Measurements from ENCODE around the gene ANP32A. TPM values are rescaled to one million over a fixed set of nuclear protein-coding genes. Genes with fewer than 3 reads are reported as not detected.

The ANP32A gene
- total and polyA plus RNA-seq, 8 donors: 34.4 to 112 (median 68.7) TPM

- peaks cover 27 to 95% (median 55%) of the 10 kb centered on the region in 4 donors for H3K4me1 ChIP-seq
- no peaks in the 10 kb centered on the region for H3K27me3 ChIP-seq
- no peak for DNase-seq
- WGBS, 5 donors: 78 to 93% (median 80%) methylated on average over 8 of the region's 8 CpGs
- H3K4me3 ChIP-seq: no peak overlapping the region
- intact Hi-C loops (cut with DNase I; ENCODE audit: low total_unique reads): no loop called here
- H3K36me3 ChIP-seq: peaks cover 0 to 15% (median 2%) of the 10 kb centered on the region in 4 donors
- no peak overlapping the region for H3K27ac ChIP-seq
- TF ChIP-seq EP300 (IDR thresholded peaks at IDR 0.05) (no peak), CTCF (IDR thresholded peaks at IDR 0.05) (no peak), POLR2AphosphoS5 (IDR thresholded peaks at IDR 0.05) (no peak), POLR2A (IDR thresholded peaks at IDR 0.05) (no peak)
- no peaks in the 10 kb centered on the region for H3K9me3 ChIP-seq
These were observed 18.3 kb downstream of the ANP32A start for GRCh38 chr15:68802373-68802772.

GRCh38 chr15:68801572-68802148 lies 19.0 kb downstream of the ANP32A start:
- peaks cover 0 to 14% (median 2%) of the 10 kb centered on the region in 4 donors for H3K36me3 ChIP-seq
- no peaks in the 10 kb centered on the region for H3K9me3 ChIP-seq
- no peak overlapping the region for H3K27ac ChIP-seq
- no peaks in the 10 kb centered on the region for H3K27me3 ChIP-seq
- no peak for DNase-seq
- TF ChIP-seq CTCF (IDR thresholded peaks at IDR 0.05) (no peak), POLR2AphosphoS5 (IDR thresholded peaks at IDR 0.05) (no peak), EP300 (IDR thresholded peaks at IDR 0.05) (no peak), POLR2A (IDR thresholded peaks at IDR 0.05) (no peak)
- WGBS, 5 donors: 57 to 66% (median 61%) methylated on average over 4 of the region's 4 CpGs
- intact Hi-C loops (cut with DNase I; ENCODE audit: low total_unique reads): no loop called here
- H3K4me1 ChIP-seq: peaks cover 25 to 94% (median 53%) of the 10 kb centered on the region in 4 donors
- no peak overlapping the region for H3K4me3 ChIP-seq

GRCh38 chr15:68800875-68801274 lies 19.8 kb downstream of the ANP32A start:
- H3K27ac ChIP-seq: no peak overlapping the region
- no peak for DNase-seq
- TF ChIP-seq CTCF (IDR thresholded peaks at IDR 0.05): no peak
- no peak for TF ChIP-seq POLR2A (IDR thresholded peaks at IDR 0.05)
- no peak for TF ChIP-seq POLR2AphosphoS5 (IDR thresholded peaks at IDR 0.05)
- TF ChIP-seq EP300 (IDR thresholded peaks at IDR 0.05): no peak
- intact Hi-C loops (cut with DNase I; ENCODE audit: low total_unique reads): no loop called here
- no peak overlapping the region for H3K4me3 ChIP-seq
- 88 to 100% (median 94%) methylated on average over 1 of the region's 1 CpG for WGBS, 5 donors
- no peaks in the 10 kb centered on the region for H3K9me3 ChIP-seq
- peaks cover 0 to 6% (median 0%) of the 10 kb centered on the region in 4 donors for H3K36me3 ChIP-seq
- H3K4me1 ChIP-seq: peaks cover 27 to 94% (median 53%) of the 10 kb centered on the region in 4 donors
- H3K27me3 ChIP-seq: no peaks in the 10 kb centered on the region

DNA sequence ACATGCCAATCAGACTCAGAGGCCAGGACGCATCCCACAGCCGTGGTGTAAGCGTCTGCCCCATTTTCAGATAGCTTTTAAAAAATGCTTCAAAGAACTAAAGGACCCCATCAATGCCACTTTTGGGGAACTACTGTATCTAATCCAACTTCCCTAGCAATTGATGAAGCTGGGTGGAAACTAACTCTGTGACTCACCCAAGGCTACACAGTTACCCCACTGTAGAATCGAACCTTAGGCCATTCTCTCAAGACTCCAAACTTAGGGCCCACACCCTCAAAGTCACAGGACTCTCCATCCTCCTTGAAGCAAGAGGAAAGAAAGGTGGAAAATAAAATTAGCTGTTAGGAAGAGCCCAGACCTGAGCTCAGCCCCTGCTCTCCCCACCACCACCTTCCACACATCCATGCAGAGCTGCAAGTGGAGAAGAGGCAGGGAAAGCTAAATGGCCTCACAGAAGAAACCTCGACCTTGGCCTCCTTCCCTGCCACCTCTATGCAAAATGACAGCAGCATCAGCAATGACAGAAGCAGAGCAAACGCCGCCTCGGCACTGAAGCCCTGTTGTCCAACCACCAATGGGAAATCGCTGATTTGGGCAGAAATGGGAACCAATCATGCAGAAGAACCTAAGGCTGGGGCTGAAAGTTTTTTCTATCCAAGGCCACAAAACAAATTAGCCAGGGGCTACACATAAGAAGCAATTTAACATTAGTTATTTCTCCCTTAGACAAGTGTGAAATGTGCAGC lies 22.2 kb downstream of the ANP32A start:
- peaks cover 51 to 94% (median 67%) of the 10 kb centered on the region in 4 donors for H3K4me1 ChIP-seq
- 69 to 86% (median 75%) methylated on average over 9 of the region's 9 CpGs for WGBS, 5 donors
- no peak overlapping the region for H3K4me3 ChIP-seq
- H3K27me3 ChIP-seq: no peaks in the 10 kb centered on the region
- TF ChIP-seq POLR2A (IDR thresholded peaks at IDR 0.05): no peak
- no peak for TF ChIP-seq EP300 (IDR thresholded peaks at IDR 0.05)
- intact Hi-C loops (cut with DNase I; ENCODE audit: low total_unique reads): no loop called here
- peak overlapping the region in 2 of 5 donors; percentile 3 to 72 for H3K27ac ChIP-seq
- no peaks in the 10 kb centered on the region for H3K9me3 ChIP-seq
- no peak for DNase-seq
- H3K36me3 ChIP-seq: no peaks in the 10 kb centered on the region
